ENCODE measurements around the gene FYN.

DNA sequence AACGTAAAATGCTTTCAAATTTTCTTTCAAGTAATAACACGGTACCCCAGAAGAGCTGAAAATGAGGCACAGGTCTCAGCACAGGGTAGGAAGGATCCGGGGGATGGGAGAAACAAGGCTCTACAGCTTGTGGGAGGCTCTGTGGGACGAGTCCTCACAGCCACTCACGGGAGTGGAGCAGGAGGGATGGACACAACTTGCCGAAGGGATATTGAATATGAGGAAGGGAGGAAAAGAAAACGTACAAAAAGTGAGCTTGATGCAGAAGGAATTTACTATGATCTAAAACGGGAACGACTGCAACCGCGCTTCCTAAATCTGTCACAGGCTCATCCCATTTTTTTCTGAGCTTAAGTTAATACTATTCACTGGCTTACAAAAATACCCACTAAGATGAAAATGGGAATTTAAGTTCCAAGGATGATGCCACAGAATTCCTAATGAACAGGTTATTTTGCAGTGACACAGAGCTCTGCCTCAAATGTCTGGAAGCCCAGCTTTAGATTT lies 72.9 kb downstream of the FYN start:
- TF ChIP-seq, protein P1, sequence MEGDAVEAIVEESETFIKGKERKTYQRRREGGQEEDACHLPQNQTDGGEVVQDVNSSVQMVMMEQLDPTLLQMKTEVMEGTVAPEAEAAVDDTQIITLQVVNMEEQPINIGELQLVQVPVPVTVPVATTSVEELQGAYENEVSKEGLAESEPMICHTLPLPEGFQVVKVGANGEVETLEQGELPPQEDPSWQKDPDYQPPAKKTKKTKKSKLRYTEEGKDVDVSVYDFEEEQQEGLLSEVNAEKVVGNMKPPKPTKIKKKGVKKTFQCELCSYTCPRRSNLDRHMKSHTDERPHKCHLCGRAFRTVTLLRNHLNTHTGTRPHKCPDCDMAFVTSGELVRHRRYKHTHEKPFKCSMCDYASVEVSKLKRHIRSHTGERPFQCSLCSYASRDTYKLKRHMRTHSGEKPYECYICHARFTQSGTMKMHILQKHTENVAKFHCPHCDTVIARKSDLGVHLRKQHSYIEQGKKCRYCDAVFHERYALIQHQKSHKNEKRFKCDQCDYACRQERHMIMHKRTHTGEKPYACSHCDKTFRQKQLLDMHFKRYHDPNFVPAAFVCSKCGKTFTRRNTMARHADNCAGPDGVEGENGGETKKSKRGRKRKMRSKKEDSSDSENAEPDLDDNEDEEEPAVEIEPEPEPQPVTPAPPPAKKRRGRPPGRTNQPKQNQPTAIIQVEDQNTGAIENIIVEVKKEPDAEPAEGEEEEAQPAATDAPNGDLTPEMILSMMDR (IDR thresholded peaks at IDR 0.05), result no peak
- no peak for TF ChIP-seq POLR2A (IDR thresholded peaks at IDR 0.05)
